ENCODE data around the gene FLACC1.

The FLACC1 gene

GRCh38 chr2:201361078-201361733 is 4.1 kb upstream of the FLACC1 start:
- TF ChIP-seq ZNF565 (CRISPR knock-in tag; conservative IDR thresholded peaks at IDR 0.05; ENCODE audit: low read depth) (no peak), ESRRG (CRISPR knock-in tag; IDR thresholded peaks at IDR 0.05) (no peak), TCF4 (CRISPR knock-in tag; IDR thresholded peaks at IDR 0.05; ENCODE audit: borderline replicate concordance) (no peak), ARNTL (CRISPR knock-in tag; IDR thresholded peaks at IDR 0.05; ENCODE audit: borderline replicate concordance, low read depth) (no peak), CREB5 (CRISPR knock-in tag; IDR thresholded peaks at IDR 0.05; ENCODE audit: low read depth) (no peak), POU6F1 (CRISPR knock-in tag; IDR thresholded peaks at IDR 0.05; ENCODE audit: borderline replicate concordance, low read depth) (no peak), BACH2 (CRISPR knock-in tag; IDR thresholded peaks at IDR 0.05; ENCODE audit: borderline replicate concordance) (no peak), TOX (CRISPR knock-in tag; IDR thresholded peaks at IDR 0.05; ENCODE audit: borderline replicate concordance) (no peak), OSR1 (CRISPR knock-in tag; IDR thresholded peaks at IDR 0.05) (no peak)
- ATAC-seq = no peak

DNA sequence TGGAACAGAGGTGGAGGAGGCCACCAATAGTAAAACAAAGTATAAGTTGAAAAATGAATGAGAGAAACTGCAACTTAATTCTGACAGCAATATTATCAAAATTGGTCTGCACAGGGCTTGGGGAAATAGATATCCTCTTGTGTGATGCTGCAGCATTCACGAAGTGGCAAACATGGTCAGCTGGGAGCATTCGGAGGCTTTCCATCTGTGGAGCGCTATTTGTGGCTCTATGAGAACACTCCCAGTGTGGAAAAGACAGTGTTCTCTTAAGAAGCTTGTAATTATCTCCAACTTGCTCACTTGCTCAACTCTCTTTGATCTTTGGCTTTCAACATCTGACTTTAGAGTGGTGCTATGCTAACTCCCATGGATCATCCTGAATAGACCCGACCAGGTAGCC is 3.1 kb upstream of the FLACC1 start:
- TF ChIP-seq PPARA (CRISPR knock-in tag; IDR thresholded peaks at IDR 0.05; ENCODE audit: borderline replicate concordance) (no peak), ZNF70 (CRISPR knock-in tag; IDR thresholded peaks at IDR 0.05) (no peak), CREB5 (CRISPR knock-in tag; IDR thresholded peaks at IDR 0.05; ENCODE audit: low read depth) (no peak), ESRRG (CRISPR knock-in tag; IDR thresholded peaks at IDR 0.05) (no peak), POU6F1 (CRISPR knock-in tag; IDR thresholded peaks at IDR 0.05; ENCODE audit: borderline replicate concordance, low read depth) (no peak), TOX (CRISPR knock-in tag; IDR thresholded peaks at IDR 0.05; ENCODE audit: borderline replicate concordance) (no peak), CSDC2 (CRISPR knock-in tag; IDR thresholded peaks at IDR 0.05) (no peak), ZFP3 (CRISPR knock-in tag; IDR thresholded peaks at IDR 0.05) (no peak), SNAI2 (CRISPR knock-in tag; IDR thresholded peaks at IDR 0.05) (no peak), ZNF565 (CRISPR knock-in tag; conservative IDR thresholded peaks at IDR 0.05; ENCODE audit: low read depth) (no peak), BACH2 (CRISPR knock-in tag; IDR thresholded peaks at IDR 0.05; ENCODE audit: borderline replicate concordance) (no peak), ISL1 (CRISPR knock-in tag; IDR thresholded peaks at IDR 0.05) (no peak), PATZ1 (CRISPR knock-in tag; IDR thresholded peaks at IDR 0.05; ENCODE audit: borderline replicate concordance) (no peak), ZC3H10 (CRISPR knock-in tag; IDR thresholded peaks at IDR 0.05) (no peak), GLIS3 (CRISPR knock-in tag; IDR thresholded peaks at IDR 0.05) (no peak)
- TF ChIP-seq, protein P1, sequence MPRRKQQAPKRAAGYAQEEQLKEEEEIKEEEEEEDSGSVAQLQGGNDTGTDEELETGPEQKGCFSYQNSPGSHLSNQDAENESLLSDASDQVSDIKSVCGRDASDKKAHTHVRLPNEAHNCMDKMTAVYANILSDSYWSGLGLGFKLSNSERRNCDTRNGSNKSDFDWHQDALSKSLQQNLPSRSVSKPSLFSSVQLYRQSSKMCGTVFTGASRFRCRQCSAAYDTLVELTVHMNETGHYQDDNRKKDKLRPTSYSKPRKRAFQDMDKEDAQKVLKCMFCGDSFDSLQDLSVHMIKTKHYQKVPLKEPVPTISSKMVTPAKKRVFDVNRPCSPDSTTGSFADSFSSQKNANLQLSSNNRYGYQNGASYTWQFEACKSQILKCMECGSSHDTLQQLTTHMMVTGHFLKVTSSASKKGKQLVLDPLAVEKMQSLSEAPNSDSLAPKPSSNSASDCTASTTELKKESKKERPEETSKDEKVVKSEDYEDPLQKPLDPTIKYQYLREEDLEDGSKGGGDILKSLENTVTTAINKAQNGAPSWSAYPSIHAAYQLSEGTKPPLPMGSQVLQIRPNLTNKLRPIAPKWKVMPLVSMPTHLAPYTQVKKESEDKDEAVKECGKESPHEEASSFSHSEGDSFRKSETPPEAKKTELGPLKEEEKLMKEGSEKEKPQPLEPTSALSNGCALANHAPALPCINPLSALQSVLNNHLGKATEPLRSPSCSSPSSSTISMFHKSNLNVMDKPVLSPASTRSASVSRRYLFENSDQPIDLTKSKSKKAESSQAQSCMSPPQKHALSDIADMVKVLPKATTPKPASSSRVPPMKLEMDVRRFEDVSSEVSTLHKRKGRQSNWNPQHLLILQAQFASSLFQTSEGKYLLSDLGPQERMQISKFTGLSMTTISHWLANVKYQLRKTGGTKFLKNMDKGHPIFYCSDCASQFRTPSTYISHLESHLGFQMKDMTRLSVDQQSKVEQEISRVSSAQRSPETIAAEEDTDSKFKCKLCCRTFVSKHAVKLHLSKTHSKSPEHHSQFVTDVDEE (CRISPR knock-in tag; IDR thresholded peaks at IDR 0.05) = no peak
- no peak for ATAC-seq

Measured in SK-N-SH treated with all-trans-retinoic acid at 6 μM for 48 hours (cell line).